GM12873 (cell line): ENCODE measurements around the gene ANKFY1.
A peak's percentile ranks its signal among the peaks of the same experiment; 100 is the strongest.

Experiments used
- TF ChIP-seq, protein P1 (sequence below): IDR thresholded peaks from 2 replicates; pipeline ENCODE4 v1.5.1; 2012; ENCODE audit warnings: low read depth, mild to moderate bottlenecking, moderate library complexity, low read length, control low read depth; ENCODE audit not compliant: insufficient read depth; ENCODE audit errors: missing control alignments

ANKFY1 gene

DNA sequence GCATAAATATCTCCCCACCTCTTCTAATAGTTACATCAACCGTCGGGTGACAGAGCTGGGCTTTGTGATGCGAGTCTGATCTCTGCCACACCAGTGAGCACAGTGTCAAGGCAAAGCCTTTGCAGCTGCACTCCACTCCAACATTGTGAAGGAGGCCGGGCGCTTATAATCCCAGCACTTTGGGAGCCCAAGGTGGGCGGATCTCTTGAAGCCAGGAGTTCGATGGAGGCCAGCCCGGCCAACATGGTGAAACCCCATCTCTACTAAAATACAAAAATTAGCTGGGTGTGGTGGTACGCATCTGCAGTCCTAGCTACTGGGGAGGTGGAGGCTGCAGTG, 101.8 kb downstream of the ANKFY1 start:
- TF ChIP-seq, protein P1, sequence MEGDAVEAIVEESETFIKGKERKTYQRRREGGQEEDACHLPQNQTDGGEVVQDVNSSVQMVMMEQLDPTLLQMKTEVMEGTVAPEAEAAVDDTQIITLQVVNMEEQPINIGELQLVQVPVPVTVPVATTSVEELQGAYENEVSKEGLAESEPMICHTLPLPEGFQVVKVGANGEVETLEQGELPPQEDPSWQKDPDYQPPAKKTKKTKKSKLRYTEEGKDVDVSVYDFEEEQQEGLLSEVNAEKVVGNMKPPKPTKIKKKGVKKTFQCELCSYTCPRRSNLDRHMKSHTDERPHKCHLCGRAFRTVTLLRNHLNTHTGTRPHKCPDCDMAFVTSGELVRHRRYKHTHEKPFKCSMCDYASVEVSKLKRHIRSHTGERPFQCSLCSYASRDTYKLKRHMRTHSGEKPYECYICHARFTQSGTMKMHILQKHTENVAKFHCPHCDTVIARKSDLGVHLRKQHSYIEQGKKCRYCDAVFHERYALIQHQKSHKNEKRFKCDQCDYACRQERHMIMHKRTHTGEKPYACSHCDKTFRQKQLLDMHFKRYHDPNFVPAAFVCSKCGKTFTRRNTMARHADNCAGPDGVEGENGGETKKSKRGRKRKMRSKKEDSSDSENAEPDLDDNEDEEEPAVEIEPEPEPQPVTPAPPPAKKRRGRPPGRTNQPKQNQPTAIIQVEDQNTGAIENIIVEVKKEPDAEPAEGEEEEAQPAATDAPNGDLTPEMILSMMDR: no peak

DNA sequence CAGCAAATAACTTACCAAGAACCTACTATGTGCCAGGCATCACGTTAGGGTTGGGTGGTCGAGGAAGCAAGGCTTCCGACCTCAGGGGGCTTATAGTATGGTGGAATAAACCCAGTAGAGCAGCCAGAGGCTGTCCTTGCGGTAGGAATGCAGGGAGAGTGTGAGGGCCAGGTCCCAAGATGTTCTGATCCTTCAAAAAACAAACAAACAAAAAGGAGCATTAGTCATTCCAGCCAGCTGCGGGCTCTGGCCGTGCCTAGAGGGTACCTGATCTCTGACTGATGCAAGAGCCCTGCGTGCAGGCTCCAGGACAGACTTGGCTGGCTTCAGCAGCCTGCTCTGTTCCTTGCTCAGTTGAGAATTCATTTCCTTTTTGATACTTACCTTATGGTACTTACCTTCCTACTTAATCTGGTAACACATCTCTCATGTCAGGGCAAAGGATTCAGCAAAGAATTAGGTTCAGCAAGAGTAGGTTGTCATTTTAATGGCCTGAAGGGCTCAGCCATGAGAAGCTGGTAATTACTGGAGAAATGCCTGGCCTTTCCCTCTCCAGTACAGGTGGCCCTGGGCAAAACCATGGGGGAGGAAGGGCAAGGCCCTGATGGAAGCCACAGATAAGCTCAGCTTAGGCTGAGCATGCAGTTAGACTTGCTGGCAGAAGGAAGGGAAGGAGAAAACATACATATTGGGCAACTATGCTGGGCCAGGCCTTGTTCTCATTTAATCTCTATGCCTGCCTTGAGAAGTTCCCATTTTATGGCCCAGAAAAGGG, 102.4 kb downstream of the ANKFY1 start:
- TF ChIP-seq, protein P1: no peak

DNA sequence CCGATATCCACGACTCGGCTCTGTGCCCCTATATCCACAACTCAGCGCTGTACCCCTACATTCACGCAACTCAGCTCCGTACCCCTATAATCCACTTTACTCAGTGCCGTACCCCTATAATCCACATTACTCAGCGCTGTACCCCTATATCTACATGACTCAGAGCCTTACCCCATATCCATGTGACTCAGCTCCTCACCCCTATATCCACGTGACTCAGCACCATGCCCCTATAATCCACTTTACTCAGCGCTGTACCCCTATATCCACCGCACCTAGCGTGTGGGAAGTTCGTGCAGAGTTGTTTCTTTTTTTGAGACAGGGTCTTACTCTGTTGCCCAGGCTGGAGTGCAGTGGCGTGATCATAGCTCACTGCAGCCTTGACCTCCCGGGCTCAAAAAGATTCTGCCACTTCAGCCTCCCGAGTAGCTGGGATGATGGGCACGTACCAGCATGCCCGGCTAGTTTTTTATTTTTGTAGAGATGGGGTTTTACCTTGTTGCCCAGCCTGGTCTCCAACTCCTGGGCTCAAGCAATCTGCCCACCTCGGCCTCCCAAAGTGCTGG, 103.4 kb downstream of the ANKFY1 start:
- TF ChIP-seq, protein P1: no peak

DNA sequence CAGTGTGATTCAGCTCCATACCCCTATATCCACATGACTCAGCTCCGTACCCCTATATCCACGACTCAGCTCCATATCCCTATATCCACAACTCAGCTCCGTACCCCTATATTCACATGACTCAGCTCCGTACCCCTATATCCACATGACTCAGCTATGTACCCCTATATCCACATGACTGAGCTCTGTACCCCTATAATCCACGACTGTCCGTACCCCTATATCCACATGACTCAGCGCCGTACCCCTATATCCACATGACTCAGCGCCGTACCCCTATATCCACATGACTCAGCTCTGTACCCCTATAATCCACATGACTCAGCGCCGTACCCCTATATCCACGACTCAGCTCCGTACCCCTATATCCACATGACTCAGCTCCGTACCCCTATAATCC, 104.0 kb downstream of the ANKFY1 start:
- TF ChIP-seq, protein P1: no peak

DNA sequence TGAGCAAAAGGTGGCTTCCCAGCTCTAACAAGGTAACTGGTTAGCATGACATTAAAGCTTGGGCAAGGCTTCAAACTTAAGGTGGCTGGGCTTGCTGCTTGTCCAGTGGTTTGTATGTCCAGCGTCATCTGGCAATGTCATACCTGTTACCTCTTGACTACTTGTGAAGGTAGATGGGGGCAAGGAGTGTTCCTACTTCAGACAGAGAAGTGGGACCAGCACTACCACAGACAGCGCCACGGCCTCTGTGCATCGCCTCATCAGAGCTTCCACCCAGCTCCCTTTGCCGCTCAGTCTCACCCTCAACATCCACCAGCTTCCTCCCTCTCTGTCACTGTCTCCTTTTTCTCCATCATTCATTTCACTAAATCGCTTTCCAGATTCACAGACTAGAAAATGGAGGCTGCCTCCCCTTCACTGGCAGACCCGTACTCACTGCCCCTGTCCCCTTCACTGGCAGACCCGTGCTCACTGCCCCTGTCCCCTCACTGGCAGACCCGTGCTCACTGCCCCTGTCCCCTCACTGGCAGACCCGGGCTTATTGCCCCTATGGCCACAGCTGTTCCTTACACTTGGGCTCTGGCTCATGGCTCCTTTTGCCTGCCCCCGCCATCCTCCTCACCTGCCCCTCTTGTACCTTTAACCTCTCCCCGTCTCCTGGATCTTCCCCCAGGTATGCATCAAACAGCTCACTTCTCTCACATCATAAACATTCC, 106.0 kb downstream of the ANKFY1 start:
- TF ChIP-seq, protein P1: no peak

DNA sequence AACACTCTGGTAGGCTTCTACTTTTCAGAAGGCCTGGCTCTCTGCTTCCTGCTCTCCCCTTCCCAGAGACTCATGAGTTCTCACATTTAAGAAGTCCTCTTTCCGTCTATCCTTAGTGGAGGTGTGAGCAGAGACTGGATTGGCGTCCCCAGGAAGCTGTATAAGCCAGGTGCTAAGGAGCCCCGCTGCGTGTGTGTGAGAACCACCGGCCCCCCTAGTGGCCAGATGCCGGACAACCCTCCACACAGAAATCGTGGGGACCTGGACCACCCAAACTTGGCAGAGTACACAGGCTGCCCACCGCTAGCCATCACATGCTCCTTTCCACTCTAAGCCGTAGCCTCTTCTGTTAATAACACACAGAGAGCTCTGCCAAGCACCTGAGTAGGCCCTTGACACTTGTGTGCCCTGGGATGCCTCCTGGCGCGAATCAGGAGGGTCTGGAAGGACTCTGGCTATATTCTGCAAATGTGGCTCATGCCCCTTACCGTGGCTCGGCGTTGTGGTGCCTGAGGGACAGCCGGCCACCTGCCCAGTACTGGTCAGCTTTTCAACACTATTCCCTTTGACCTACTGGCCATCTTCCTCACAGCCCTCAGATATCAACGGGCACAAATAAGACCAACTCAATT, 106.9 kb downstream of the ANKFY1 start:
- TF ChIP-seq, protein P1: peak; percentile 33

DNA sequence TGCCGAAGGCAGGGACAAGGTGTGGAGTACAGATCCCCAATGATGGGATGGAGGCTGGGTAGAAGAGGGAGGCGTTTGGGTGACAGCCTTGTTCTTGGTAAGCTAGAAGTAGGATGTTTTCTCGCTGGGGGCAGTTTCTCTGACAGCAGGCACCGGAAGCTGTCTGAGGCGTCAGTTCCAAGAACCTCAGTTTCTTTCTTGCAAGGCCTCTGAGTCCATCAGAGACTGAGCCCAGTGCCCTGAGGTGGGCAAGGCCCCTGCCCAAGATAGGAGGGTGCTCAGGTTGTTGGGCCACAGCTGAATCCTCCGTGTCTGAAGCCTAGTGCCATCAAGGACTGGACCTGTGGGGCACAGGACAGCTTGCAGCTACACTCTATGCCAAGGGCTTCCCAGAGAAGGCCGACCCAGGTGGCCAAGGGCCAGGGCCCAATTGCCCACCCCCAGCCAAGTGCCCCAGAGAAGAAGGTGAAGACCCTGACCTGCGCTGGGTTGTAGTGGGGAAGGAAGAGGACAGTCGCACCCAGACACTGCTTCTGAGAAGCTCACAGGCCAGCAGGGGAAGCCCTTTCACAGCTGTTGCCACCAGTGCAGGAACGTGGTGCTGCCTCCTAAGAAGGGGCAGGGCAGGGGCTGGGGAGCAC, 107.7 kb downstream of the ANKFY1 start:
- TF ChIP-seq, protein P1: no peak
